HG03175 (cell line): ENCODE data around the gene ZFAND2B.
"Not testable (repeated sequence)": the region's sequence is repeated elsewhere in the genome, so short reads cannot be mapped to it uniquely, and the experiment has no call there.

Source experiments
- ATAC-seq: cut with Tn5 transposase; IDR thresholded peaks from one replicate; pipeline ENCODE4 v1.9.1; 2021; ENCODE audit warnings: mild to moderate bottlenecking, moderate library complexity; ENCODE audit not compliant: unreplicated experiment

The ZFAND2B gene

DNA sequence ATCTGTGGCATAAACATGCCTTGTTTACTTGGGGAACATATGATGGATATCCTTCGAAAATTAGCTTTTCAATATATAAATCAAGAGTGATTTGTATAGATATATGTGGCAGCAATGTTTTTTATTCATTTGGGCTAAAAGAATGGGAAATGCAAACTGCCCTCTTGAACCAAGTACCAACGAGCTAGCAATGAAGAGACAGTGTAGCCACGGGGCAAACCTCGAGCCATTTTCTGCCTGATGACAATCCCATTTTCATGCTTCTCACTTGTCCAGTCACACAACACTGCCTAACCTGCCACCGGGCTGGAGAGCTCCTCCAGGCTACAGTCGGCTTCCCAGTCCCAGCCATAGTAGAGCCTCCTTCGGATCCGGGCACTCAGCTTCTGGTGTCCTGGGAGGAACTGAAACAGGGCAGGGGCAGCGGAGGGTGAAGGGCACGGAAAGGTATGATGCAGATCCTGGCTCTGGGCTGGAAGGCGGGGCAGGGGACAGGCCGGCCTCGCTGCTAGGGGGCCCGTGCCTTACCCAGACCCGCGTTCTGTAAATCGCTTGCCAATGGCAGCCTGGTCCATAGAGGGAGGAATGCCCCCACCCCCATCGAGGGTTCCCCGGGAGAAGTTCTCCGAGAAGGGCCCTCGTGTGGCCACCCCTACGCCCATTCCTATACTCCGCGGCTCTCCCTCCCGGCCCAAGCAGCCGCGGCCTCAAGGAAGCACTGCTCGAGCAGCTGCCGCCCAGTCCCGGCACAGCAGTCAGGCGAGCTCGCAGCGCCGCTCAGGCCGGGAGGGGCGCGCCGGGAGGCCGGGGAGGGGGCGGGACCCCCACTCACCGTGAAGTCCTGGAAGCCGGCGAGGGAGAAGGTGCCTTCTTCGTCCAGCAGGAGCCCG lies 30.4 kb upstream of the ZFAND2B start:
- peak; percentile 28 for ATAC-seq

- peak; percentile 68 for ATAC-seq
These were observed 29.6 kb upstream of the ZFAND2B start, which contains the start of gene CNPPD1 for GRCh38 chr2:219176818-219177551. Gene CNPPD1, minus strand, starts transcription at chr2:219176925. Its CDS starts 97 bp downstream, at chr2:219176828.

GRCh38 chr2:219177552-219178376 lies 28.8 kb upstream of the ZFAND2B start, which contains the start of gene RETREG2:
Gene RETREG2, plus strand, starts transcription at chr2:219178275. Its CDS starts 78 bp downstream, at chr2:219178353.
- ATAC-seq, result peak; percentile 44

GRCh38 chr2:219178377-219179175 lies 28.0 kb upstream of the ZFAND2B start:
- ATAC-seq, result peak; percentile 8

GRCh38 chr2:219179601-219180465 lies 26.7 kb upstream of the ZFAND2B start:
- ATAC-seq, result no peak

DNA sequence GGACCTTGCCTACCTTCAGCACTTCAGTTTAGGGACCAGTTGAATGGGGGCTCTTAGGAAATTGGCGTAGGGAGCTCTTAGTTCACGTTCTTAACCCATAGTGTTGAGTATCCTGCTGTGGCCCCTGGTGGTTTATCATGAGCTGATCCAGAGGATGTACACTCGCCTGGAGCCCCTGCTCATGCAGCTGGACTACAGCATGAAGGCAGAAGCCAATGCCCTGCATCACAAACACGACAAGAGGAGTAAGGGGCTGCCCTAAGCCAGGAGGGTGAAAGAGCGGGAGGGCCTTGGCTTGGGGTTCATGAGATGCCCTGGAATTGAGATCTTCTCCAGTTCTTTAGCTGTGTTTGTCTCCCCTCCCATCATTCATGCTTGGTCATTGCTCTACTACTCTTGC lies 25.6 kb upstream of the ZFAND2B start:
- ATAC-seq, result no peak

DNA sequence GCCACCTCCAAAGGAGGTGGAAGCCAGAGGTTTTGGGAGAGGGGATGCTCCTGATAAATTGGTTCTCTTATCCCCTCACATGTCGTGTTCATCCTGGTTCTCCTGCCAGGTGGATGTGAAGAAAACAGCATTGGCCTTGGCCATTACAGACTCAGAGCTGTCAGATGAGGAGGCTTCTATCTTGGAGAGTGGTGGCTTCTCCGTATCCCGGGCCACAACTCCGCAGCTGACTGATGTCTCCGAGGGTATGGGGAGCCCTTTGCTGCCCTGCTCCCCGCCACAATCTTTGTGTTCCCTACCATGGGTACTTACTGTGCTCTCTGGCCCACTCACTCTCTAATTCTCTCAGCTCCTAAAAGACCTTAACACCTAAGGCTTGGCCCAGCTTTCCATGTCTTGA lies 25.1 kb upstream of the ZFAND2B start:
- no peak for ATAC-seq

- no peak for ATAC-seq
These were observed 24.0 kb upstream of the ZFAND2B start for GRCh38 chr2:219182331-219183150.

- ATAC-seq, result no peak
These were observed 23.3 kb upstream of the ZFAND2B start for GRCh38 chr2:219183151-219183772.

GRCh38 chr2:219184121-219184520 lies 22.5 kb upstream of the ZFAND2B start:
- no peak for ATAC-seq

- ATAC-seq, result no peak
These were observed 19.7 kb upstream of the ZFAND2B start for GRCh38 chr2:219186754-219187456.

DNA sequence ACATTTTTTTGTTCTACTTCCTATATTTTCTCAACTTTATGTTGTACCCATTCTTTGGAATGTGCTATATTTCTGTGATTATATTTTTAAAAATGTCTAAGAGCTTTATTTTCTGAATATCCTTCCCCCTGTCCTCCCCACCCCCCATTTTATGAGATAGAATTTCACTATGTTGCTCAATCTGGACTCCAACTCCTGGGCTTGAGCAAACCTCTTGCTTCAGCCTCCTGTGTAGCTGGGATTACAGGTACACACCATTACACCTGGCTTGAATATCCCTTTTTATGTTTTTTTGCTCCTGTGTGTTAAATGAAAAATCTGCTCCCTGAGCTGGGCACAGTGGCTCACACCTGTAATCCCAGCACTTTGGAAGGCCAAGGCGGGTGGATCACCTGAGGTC lies 9.2 kb upstream of the ZFAND2B start:
- no peak for ATAC-seq

DNA sequence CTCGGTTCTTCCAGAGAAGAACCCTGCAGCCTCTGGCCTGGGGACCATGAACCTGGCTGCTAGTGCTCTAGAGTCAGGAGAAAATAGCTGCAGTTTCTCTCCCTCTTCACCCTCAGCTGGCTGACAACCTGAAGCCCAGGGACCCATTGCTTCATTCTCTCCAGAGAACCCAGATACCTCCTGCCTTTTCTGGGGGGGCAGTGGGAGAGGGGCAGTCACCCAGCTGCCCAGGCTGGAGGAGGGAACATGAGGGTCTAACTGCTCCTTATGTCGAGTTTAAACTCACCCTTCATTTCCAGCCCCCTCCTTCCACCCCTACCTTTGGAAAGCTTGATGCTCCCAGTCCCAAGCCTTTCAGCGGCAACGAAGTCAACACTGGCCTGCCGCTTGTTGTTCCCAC lies 7.6 kb upstream of the ZFAND2B start:
- no peak for ATAC-seq

DNA sequence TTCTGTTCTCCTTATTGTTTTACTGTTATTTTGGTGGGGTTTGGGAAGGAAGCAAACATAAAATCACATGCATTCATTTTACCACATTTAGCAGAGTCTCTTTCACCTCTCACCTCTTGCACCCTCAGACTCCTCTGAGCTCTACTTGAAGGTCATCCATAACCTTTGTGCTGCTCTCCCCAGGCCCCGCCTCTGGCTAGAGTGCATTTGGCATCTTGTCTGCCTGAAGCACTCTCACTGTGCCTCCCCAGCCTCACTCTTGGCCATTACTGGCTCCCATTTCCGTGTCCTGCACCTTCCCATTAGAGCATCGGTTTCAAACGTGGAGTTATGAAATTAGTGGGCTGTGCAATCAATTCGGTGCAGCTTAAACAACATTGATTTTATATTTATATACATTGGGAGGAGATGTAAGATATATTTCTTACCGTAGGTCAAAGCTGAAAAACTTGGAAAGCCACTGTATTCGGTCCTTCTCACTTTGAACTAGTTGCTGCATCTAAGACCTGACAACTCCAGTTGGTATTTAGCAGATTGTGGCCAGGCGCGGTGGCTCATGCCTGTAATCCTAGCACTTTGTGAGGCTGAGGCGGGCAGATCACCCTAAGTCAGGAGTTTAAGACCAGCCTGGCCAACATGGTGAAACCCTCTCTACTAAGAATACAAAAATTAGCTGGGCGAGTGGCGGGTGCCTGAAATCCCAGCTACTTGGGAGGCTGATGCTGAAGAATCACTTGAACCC lies 6.9 kb upstream of the ZFAND2B start:
- no peak for ATAC-seq

- not testable (repeated sequence) for ATAC-seq
These were observed 5.9 kb upstream of the ZFAND2B start for GRCh38 chr2:219200502-219201326.

- not testable (repeated sequence) for ATAC-seq
These were observed 5.3 kb upstream of the ZFAND2B start for GRCh38 chr2:219201331-219201730.
